Stimulated activated CD4-positive, alpha-beta T cell treated with anti-CD3 and anti-CD28 coated beads, Interleukin-1b, Interleukin-23, amount 100 ng/mL, for 24 hours (primary cell): Measurements from ENCODE around the gene ALPK3.

Experiments
- DNase-seq, 4 experiments: peaks; one replicate each; pipeline ENCODE4 v3.0.0-alpha.2; 2020; ENCODE audit warnings: low read depth in 4 of 4, low spot score in 1 of 4

Gene ALPK3

GRCh38 chr15:84840741-84841429 lies 23.7 kb downstream of the ALPK3 start:
- DNase-seq: no peak

GRCh38 chr15:84842781-84843180 lies 25.6 kb downstream of the ALPK3 start:
- no peak for DNase-seq

GRCh38 chr15:84844964-84845363 lies 27.8 kb downstream of the ALPK3 start:
- DNase-seq: no peak

- DNase-seq: peak in 3 of 4 experiments; percentile 4 to 40 (median 13)
These were observed 28.5 kb downstream of the ALPK3 start for GRCh38 chr15:84845631-84846030.

- no peak for DNase-seq
These were observed 29.1 kb downstream of the ALPK3 start for GRCh38 chr15:84846269-84846668.

- no peak for DNase-seq
These were observed 30.2 kb downstream of the ALPK3 start for GRCh38 chr15:84847382-84847781.

- DNase-seq: no peak
These were observed 35.1 kb downstream of the ALPK3 start for GRCh38 chr15:84852212-84852611.

- no peak for DNase-seq
These were observed 38.0 kb downstream of the ALPK3 start for GRCh38 chr15:84855136-84855535.

- DNase-seq: no peak
These were observed 38.6 kb downstream of the ALPK3 start for GRCh38 chr15:84855765-84856164.

- DNase-seq: no peak
These were observed 39.7 kb downstream of the ALPK3 start for GRCh38 chr15:84856731-84857417.

GRCh38 chr15:84857418-84858004 lies 40.4 kb downstream of the ALPK3 start:
- DNase-seq: no peak

- no peak for DNase-seq
These were observed 41.1 kb downstream of the ALPK3 start for GRCh38 chr15:84858231-84858630.

GRCh38 chr15:84859144-84859543 lies 42.0 kb downstream of the ALPK3 start:
- no peak for DNase-seq

GRCh38 chr15:84859651-84860050 lies 42.5 kb downstream of the ALPK3 start:
- no peak for DNase-seq

GRCh38 chr15:84861781-84862180 lies 44.6 kb downstream of the ALPK3 start:
- no peak for DNase-seq

GRCh38 chr15:84862214-84862975 lies 45.2 kb downstream of the ALPK3 start:
- no peak for DNase-seq

GRCh38 chr15:84863565-84864443 lies 46.6 kb downstream of the ALPK3 start:
- no peak for DNase-seq

- no peak for DNase-seq
These were observed 47.3 kb downstream of the ALPK3 start for GRCh38 chr15:84864444-84864795.

GRCh38 chr15:84865074-84865569 lies 48.0 kb downstream of the ALPK3 start:
- DNase-seq: no peak

GRCh38 chr15:84868037-84868880 lies 51.1 kb downstream of the ALPK3 start:
- no peak for DNase-seq
